GM15510 (cell line): ENCODE data around the gene GRHL3.

Experiments used
- POLR2A ChIP-seq: IDR thresholded peaks from 3 replicates; pipeline ENCODE4 v1.6.1; 2011; ENCODE audit warnings: borderline replicate concordance; ENCODE audit not compliant: insufficient read length; ENCODE audit errors: extremely low read depth

The GRHL3 gene

DNA sequence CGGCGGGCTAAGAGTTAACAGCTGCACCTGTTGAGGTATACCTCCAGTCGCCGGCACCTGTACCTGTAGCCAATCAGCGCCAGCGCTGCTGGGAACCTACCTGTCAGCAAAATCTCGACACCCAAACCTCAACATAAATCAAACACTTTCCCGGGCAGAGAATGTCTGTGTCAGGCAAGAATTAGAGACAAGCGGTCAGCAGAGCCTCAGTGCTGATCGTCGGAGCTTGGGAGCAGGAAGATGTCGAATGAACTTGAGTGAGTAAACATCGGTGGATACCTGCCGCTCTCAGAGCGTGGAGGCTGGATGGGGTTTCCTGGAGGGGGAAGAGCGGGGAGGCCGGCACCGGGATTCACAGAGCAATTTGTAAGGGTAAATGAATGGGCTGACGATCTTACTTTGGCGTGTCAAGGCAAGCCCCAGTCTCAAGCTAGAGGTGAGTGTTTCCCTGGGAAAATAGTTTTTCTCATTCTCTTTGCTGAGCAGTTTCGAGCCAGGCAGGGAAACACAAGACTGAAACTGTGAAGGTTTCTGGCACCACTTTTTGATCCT is at the start of gene GRHL3:
Gene GRHL3, plus strand, starts transcription at position 46 of the 552 bp plus-strand sequence. Its CDS starts 195 bp downstream, at position 241.
- no peak for TF ChIP-seq POLR2A

DNA sequence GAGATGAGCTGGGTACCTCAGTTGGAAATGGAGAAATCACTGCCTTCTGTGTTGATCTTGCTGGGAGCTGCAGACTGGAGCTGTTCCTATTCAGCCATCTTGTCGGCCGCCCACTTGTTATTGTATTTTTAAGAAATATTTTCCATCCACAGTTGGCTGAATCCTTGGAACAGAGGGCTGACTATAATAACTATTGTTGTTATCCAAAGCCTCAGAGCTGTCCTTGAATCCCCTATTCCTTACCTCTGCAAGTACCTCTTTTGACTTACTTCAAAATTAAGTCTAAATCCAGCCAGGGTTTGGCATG is 44.1 kb upstream of the GRHL3 start:
- TF ChIP-seq POLR2A = no peak

DNA sequence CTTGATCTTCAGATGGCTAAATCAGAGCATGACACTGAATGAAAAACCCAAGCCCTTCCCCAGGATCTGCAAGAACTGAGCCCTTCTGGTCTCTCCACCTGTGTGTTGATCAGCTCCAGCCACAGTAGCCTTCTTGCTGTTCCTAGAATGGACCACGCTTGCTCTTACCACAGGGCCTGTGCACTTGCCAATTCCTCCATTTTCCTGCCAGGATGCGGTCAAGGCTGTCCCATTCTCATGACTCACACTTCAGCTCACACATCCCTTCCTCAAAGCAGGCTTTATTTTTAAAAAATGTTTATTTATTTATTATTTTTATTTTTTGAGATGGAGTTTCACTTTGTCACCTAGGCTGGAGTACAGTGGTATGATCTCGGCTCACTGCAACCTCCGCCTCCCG is 43.6 kb upstream of the GRHL3 start:
- TF ChIP-seq POLR2A = no peak

DNA sequence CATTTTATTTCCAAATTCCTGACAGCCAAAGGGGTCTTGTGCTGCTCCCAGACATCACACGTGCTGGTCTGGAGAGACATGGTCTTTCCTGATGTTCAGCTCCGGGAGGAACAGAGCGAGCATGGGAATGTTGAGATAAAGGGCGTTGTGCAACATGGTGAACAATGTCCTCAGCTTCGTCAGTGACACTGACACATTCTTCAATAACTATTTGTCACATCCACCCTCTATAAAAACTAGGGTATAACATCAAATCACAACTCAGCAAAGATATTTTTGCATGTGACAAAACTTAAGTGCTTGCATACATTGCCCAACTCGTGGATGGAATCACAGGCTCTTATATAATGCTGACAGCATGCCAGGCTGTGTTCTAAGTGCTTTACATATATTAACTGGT is 42.4 kb upstream of the GRHL3 start:
- TF ChIP-seq POLR2A = no peak

DNA sequence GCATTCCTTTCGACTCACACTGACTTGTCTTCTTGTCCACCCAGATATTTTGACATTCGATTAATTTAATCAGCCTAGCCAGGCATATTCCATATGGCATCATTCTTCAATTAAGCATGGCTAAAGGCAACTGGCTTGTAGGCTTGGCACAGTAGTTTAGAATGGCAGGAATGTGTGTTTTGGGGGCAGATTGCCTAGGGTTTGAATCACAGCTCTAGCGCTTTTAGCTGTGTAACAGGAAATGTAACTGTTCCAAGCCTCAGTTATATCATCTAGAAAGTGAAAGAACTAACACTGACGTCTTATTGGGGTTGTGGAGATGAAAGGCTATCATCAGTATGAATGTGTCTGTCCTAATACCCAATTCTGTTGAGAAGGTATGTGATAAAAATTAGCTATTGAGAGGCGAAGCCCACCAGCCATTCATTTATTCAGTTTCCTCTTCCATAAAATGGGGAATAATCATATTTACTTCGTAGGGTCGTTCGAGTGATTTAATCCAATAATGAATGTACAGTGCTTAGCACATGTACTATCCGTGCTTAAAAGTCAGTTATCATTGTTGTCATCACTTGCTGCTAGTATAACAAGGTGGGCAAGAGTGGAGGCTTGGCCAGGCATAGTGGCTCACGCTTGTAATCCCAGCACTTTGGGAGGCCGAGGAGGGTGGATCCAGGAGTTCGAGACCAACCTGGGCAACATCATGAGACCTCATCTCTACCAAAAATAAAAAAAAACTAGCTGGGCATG is 41.6 kb upstream of the GRHL3 start:
- no peak for TF ChIP-seq POLR2A

DNA sequence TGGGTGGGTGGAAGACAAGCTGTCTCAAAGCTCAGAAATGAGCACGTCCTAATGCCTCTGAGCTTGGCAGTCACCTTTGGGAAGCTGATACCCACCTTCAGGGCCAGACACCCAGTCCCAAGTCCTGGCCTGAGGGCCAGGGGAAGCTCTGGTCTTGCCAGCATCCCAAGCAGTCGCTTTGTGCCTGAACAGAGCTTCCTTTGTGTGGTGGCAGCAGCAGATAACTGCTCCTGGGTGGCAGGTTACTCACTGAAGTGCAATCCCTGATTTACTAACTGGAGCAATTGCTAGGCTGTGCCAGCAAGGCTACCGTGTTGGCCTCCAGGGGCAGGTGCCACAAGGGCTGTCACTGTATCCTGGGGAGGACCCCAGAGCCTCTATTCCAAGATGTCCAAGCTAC is 40.4 kb upstream of the GRHL3 start:
- TF ChIP-seq POLR2A = no peak

DNA sequence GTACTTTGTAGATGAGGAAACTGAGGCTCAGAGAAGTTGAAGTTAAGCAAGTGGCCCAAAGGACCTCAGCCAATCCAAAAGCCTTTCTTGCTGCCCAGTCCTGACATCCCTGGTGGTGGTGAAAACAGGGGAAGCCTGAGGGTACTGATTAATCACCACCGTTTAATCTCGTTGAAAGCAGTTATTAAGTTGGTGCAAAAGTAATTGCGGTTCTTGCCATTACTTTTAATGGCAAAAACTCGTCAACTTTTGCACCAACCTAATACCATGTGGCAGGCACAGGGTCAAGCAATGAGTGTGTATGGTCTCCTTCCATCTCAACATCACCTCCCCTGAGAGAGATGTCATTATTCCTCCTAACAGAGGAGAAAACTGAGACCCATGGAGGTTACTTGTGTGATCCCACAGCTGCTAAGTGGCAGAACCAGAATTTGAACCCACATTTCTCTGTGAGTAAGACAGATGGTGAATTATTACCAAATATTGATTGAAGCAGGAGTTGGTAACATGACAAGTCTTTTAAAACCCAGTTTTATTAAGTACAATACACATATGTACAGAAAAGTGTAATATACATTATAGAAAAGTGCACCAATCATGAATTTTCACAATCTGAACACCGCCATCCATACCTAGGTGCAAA is 39.4 kb upstream of the GRHL3 start:
- no peak for TF ChIP-seq POLR2A

DNA sequence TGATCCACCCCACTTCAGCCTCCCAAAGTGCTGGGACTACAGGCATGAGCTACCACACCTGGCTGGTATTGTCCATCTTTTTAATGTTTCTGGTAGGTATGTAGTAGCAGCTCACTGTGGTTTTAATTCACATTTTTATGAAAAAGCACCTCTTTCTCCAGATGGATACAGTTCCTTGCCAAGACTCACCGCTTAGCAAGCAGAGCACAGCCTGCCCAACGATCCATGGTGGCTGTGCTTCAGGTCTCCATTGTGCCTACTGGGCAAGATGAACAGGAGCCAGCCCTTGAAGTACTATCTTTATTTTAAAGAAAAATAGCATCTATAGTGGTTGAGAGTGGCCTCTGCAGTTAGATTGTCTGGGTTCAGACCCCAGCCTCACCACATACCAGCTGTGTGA is 37.6 kb upstream of the GRHL3 start:
- no peak for TF ChIP-seq POLR2A

DNA sequence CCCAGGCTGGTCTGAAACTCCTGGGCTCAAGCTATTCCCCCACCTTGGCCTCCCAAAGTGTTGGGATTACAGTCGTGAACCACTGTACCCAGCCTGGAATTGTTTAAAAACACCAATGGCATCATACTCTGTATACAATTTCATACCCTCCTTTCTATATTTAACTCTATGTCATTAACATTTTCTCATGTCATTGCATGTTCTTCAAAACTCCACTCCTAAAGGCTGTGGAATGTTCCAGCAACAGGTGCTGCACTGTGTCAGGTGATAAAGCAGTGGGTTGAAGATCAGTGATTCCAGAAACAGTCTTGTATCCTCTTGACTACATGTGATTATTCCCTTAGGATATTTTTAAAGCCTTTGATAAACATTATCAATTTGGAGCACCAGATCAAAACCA is 36.7 kb upstream of the GRHL3 start:
- TF ChIP-seq POLR2A = no peak

DNA sequence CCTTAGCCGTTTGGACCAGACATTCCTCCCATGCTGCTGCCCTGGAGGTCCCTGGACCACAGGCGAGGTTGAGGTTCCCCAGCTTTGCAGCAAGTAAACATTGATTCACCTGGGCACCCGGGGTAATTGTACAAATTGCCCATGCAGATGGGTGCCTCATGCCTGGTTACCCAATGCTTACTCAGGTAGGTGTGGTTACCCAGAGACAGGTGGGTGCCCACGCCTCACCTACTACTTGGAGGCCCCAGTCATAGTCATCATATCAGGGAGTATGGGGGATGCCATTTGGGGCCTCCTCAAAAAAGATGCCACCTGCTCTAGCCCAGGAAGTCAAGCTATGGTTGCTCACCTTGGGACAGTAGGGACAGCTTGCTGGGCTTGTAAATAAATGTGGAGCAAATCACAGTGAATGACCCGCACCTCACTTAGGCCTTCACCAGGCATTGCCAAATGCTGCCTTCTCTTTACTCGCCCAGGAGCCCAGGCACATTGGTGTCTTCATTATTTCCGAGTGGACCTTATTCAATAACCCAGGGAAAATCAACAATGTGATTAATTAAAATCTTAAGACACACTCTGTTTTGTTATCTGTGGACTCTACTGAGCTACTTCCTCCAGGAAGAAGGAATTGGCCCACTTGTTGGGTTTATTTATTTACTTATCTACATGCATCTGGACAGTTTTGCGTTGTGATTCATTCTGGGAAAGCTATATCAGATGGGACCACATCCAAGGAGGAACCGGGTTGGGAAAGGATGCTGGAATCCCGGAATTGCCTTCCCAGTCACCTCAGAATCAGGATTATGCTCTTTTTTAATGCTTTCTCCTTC is 35.6 kb upstream of the GRHL3 start:
- no peak for TF ChIP-seq POLR2A

DNA sequence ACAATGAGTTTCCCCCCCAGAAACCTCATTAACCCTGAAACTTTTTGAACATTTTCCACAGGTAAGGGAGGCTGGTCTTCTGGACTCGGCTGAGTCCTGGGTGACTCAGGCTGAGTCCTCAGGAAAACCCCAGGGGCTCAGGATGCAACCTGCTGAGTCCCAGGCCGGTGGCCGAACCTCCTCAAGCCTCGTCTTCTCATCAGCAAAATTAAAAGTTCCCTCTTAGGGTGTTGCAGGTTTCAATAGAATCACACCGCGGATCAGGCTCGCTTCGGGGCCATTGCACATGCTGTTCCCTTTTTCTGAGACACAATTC is 35.0 kb upstream of the GRHL3 start:
- no peak for TF ChIP-seq POLR2A

DNA sequence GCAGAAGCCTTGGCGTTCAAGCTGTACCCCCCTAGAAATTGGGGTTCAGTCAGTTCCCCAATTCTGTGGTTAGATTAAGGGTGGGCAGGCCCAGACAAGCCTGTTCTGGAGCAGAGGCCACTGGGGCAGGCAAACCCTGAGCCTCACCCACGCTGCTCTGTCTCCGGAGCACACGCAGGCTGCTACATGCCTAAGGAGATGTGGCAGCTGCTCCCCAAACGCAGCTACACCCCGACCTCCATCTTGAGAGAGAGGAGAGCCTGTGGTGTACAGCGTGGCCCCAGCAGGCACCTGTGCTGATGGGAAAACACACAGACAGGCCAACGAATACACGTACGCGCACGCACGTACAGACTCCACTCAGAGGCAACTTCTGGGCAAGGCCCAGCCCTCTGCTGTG is 33.9 kb upstream of the GRHL3 start:
- no peak for TF ChIP-seq POLR2A

DNA sequence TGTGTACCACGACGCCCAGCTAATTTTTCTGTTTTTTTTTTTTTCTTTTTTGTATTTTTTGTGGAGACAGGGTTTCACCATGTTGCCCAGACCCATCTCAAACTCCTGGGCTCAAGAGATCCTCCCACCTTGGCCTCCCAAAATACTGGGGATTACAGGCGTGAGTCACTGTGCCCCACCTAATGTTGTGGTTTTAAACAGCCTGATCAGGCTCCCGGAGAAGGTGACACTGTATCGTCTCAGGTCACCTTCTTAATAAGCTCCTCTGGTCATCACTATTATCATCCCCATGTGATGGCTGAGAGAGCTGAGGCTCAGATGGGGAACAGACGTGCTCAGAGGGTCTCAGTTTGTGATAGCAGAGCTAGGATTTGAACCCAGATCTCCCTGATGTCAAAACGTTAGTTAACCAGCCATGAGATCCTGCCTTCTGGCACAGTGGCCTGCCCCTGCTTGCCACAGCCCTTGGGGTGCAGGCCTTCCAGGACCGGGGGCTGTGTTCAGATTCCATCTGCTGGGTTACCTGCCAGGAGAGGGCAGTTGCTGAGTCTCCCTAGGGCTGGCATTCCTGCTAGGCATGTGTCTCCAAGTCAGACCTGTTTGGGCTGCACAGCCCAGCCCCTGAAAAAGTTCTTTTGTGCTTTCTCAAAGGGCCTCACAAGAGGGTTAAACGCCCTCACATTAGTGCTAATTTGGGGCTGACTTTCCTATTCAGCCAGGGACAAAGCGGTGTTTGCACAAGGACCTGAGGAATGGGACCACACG is 32.7 kb upstream of the GRHL3 start:
- no peak for TF ChIP-seq POLR2A

DNA sequence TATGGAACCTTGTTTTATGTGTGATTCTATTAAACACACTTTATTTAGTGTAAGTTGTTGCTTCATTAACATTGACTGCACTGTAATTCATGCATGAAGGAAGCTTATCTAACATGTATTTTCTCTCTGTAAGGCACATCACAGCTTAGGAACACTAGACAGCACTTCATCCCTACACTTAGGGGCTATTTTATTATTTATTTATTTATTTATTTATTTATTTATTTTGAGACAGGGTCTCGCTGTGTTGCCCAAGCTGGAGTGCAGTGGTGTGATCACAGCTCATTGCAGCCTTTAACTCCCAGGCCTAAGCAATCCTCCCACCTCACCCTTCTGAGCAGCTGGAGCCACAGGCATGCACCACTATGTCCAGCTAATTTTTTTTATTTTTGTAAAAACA is 30.7 kb upstream of the GRHL3 start:
- TF ChIP-seq POLR2A = no peak
